C4-2B (cell line): Measurements from ENCODE around the gene SLC12A9.

ENCODE experiments used
- H3K27ac ChIP-seq: fragments of 450-650 bp; 2 replicates; pipeline ENCODE4 v1.5.1; 2017
- CTCF ChIP-seq: fragments of 450-650 bp; conservative IDR thresholded peaks from 2 replicates; pipeline ENCODE4 v1.5.1; 2017; ENCODE audit warnings: mild to moderate bottlenecking
- ZFX ChIP-seq: fragments of 450-650 bp; IDR thresholded peaks from 2 replicates; pipeline ENCODE4 v1.6.1; 2017

SLC12A9 gene

GRCh38 chr7:100882201-100882600, 29.7 kb downstream of the SLC12A9 start:
- TF ChIP-seq CTCF (no peak), ZFX (no peak)
- no peak overlapping the region for H3K27ac ChIP-seq

DNA sequence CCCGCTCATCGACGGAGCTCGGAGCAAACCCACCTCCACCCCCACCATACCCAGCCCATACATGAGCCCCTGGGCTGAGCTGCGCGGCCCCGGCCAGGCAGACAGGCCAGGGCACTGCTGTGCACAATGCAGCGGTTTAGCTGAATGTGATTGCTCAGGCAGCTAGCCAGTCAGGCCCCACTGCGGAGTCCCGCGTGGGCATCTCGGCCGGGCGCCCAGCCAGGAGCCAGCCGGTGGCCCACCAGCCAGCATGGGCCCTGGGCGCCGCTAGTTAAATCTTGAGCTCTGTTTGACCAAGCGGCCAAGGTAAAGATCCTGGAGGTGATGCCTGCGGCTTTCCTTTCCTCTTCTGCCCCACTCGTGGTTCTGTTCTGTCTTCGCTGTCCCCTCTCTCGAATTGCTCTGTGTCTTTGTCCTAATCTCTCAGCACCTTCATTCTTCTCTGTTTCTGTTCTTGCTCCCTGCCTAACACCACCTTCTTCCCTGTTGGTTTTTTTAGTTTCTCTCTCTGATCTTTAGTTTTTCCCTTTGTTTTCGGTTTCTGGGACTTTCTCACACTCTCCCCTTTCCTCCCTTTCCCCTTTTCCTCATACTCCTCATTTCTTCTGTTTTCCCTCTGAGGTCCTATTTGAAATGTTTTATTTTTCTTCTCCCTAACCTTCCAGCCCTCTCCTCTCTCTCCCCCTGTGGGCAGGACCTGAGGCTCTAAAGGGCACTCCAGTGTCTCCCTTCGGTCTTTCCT, 30.4 kb downstream of the SLC12A9 start:
- H3K27ac ChIP-seq: no peak overlapping the region
- no peak for TF ChIP-seq CTCF
- TF ChIP-seq ZFX: no peak

GRCh38 chr7:100884736-100885439, 32.4 kb downstream of the SLC12A9 start:
- H3K27ac ChIP-seq: no peak overlapping the region
- TF ChIP-seq CTCF (no peak), ZFX (no peak)

DNA sequence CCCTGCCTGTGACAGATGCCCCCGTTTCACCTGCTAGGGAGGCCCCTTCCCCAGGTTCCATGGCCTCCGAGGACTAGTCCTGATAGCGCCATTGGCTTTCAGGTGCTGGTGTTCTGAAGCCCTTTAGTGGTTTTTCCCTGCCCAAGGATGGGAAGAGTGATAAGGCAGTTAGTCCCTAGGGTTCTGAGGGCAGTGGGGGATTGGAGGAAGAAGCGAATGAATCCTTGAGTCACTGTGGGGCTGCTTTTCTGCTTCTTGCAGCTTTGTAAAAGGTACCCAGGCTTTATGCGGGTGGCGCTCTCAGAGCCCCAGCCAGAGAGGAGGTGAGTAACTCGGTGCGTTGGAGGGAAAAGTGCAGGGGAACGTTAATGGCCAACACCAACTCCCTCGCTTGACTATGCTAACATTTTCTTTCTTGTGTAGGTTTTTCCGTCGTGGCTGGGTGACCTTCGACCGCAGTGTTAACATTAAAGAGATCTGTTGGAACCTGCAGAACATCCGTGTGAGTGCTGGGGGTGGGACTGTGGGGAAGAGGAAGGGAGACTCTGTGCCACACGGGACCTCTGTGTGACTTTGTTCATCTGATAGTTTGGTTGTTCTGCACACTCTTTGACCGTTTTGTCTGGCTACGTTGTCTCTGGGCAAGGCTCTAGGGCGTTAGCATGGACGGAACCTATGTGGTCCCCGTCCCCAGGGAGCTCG, 33.1 kb downstream of the SLC12A9 start:
- TF ChIP-seq CTCF (no peak), ZFX (no peak)
- H3K27ac ChIP-seq: no peak overlapping the region

DNA sequence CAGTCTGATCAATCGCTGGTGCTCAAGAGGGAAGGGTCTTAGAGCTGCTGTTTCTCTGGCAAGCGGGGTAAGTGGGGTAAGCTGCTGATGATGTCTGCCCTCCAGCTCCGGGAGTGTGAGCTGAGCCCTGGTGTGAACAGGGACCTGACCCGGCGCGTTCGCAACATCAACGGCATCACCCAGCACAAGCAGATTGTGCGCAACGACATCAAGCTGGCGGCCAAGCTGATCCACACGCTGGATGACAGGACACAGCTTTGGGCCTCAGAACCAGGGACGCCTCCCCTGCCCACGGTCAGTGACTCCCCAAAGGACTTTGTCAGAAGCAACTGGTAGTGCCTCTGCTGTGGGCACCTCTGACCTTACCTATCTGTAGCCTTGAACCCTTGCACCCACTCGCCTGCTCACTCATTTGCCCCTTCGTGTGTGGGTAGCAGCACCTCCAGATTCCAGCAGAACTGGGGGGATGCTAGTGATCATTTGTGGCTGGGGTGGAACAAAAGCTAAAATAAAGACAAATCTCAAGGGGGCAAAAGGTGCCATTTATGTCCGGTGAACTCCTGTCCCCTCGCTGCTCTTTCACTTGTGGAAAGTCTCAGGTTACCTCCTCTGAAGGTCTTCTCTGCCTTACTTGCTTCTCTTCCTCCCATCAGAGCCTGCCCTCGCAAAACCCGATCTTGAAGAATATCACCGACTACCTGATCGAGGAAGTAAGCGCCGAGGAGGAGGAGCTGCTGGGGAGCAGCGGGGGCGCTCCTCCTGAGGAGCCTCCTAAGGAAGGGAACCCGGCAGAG, 33.8 kb downstream of the SLC12A9 start:
- TF ChIP-seq CTCF: no peak
- no peak for TF ChIP-seq ZFX
- no peak overlapping the region for H3K27ac ChIP-seq

DNA sequence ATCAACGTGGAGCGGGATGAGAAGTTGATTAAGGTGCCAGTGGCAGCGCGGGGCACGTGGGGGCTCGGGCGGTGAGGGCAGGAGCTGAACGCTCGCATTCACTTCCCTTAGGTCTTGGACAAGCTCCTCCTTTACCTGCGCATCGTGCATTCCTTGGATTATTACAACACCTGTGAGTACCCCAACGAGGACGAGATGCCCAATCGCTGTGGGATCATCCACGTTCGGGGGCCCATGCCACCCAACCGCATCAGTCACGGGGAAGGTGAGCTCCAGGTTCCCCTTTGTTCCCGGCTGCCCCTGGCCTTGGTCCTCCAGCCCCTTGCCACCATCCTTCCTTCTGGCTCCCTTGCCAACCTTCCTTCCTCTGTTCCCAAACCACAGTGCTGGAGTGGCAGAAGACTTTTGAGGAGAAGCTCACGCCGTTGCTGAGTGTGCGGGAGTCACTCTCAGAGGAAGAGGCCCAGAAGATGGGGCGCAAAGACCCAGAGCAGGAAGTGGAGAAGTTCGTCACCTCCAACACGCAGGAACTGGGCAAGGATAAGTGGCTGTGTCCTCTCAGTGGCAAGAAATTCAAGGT, 34.5 kb downstream of the SLC12A9 start:
- TF ChIP-seq ZFX: no peak
- TF ChIP-seq CTCF: no peak
- peak overlapping the region; percentile 98 for H3K27ac ChIP-seq
